NCI-H146 treated with DMSO at 0.1 percent for 48 hours (cell line): Measurements from ENCODE around the gene DLGAP1.

Experiments used
- DNase-seq: peaks from one replicate; lab custom pipeline; 2025; ENCODE audit not compliant: unreplicated experiment; lab: John Stamatoyannopoulos, UW

The DLGAP1 gene

DNA sequence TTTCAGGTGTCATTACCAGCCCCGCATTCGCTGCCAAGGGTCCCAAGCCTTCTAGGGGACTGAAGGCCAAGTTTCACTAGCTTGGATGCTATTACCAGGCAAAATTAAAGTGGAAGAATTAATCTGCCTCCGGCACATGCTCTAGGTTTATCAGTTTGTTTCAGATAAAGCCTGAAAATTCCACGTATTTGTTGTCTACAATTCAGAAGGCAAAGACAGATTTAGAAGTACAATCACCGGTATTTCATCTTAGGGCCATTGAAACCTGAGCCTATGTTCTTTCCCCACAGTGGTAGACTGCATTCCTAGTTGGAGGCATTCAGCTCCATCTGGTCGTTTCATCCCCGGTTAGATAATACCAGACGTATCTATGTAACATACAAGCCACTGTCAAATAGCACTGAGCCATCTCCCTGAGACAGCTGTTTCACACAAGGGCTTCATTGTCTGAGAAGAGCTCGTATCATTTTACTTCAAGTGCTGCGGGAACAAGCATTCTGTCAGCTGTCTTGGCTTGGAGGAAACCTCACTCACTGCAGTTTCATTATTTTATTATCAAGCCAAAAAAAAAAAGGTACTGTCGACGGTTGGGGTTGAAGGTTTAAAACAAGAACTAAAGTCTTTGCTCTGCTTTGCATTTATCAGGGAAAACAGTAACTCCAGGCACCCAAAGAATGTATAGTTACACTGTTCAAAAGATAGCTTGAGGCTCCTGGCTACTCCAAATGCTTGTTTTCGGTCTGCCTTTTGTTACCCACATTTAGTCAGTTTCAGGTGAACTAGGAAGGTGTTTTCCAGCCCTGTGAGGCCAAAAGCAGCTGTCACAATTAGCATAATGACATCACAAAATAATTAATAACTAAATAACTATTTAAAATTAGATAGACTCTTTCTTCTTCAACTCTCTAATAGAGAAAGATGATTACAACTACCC, 928.4 kb downstream of the DLGAP1 start:
- peak; percentile 49 for DNase-seq

DNA sequence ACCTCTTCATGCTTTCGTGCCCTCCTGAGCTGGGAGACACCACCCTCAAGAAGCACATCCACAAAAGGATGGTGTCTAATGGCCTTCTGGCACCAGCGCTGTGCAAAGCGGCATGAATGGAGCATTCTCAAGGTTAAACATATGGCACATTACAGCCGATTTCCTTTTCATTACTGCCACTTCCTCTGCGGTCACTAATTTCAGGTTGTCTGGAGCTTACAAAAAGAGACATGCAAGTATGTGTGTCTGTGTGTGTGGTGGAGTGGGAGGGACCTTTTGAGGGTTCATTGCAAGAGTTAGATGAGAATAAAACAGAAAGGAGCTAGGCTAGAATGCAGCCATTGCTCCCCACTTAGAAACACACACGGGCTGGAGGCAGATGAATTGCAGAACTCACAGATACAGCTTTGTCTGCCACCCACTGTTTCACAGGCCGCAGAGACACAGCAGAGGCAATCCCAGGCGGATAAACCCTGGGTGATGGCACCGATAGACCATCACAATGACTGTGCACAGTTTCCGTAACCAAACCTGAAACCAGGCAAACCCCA, 929.2 kb downstream of the DLGAP1 start:
- DNase-seq, result no peak

- DNase-seq, result no peak
Observed at GRCh38 chr18:3524706-3525105, 930.4 kb downstream of the DLGAP1 start.

GRCh38 chr18:3520230-3521085, 934.6 kb downstream of the DLGAP1 start:
- DNase-seq, result no peak

DNA sequence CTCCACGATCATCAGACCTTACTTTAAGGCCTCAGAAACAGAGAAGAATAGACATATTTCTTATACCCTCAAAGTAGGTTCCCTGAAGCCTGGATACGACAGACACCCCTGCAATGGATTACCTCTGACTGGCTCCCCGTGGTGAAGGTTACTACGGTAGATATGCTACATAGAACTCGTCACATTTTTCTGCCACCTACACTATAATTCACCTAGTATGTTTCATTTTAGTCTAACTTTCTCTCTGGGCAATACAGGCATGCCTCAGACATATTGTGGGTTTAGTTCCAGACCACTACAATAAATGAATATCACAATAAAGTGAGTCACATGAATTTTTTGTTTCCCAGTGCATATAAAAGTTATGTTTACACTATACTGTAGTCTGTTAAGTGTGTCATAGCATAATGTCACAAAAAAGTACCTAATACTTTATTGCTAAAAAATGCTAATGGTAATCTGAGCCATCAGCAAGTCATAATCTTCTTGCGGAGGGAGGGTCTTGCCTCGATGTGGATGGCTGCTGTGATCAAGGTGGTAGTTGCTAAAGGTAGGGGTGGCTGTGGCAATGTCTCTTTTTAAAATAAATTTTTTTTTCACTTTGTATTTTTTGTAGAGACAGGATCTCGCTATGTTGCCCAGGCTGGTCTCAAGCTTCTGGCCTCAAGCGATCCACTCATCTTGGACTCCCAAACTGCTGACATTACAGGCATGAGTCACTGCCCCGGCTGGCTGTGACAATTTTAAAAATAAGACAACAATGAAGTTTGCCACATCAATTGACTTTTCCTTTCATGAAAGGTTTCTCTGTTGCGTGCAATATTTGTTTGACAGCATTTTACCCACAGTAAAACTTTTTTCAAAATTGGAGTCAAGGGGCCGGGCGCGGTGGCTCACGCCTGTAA, 940.5 kb downstream of the DLGAP1 start:
- no peak for DNase-seq

- DNase-seq, result no peak
Observed at GRCh38 chr18:3513481-3513880, 941.6 kb downstream of the DLGAP1 start.

- no peak for DNase-seq
Observed at GRCh38 chr18:3511980-3512379, 943.1 kb downstream of the DLGAP1 start.

- DNase-seq, result no peak
Observed at GRCh38 chr18:3510896-3511295, 944.2 kb downstream of the DLGAP1 start.

DNA sequence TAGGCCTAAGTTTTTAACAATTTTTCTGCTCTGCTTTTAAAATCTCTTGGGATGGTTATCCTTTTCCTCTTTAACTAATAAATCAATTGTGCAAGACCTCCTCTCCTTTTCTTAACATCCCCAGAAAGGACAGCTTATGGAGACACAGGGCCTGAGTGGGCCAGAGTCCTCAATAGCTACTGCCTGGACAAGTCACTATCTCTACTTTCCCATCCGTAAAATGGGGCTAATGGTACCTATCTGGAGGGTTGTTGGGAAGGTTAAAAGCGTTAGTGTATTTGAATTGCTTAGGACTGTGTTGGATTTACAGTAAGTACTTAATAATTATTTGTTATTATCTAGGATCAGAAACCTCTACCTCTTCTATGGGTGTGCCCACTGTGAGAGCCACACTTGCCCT, 945.1 kb downstream of the DLGAP1 start:
- no peak for DNase-seq

GRCh38 chr18:3508576-3509549, 946.2 kb downstream of the DLGAP1 start:
- no peak for DNase-seq

DNA sequence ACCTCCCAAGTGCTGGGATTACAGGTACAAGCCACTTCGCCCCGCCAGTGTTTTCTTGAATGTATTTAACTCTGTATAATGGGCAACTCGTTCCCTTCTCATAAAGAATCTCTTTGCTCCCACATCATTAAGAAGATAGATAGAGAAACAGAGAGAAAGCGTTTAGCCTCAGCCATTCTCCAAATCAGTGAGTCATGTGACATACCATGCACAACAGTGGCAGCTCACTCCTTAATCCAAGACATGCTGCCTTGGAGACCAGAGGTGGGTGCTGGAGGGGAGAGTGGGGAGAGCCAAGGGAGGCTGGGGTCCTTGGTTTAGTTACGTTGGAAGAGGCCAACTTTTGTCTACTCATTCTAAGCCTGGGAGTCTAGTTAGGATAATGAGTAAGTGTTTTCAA, 950.5 kb downstream of the DLGAP1 start:
- DNase-seq, result no peak

GRCh38 chr18:3502650-3503049, 952.5 kb downstream of the DLGAP1 start:
- DNase-seq, result no peak

DNA sequence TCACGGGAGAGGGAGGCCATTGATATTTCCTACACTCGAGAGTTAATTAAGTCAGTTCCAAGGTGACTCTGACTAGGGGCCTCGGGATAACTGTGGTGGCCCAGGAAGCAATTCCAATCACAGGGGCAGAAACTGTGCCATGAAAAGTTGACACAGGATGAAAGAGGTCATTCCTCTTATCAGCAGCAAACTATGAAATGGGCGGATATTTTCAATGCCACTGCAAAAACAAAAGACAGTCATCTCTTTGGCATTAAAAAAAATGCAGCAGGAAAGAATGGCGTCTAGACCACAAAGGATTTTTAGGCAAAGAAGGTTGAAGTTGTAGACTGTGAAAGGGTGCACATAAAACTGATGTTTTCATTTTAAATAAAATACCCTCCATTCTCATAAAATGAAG, 955.1 kb downstream of the DLGAP1 start:
- no peak for DNase-seq

- DNase-seq, result no peak
Observed at GRCh38 chr18:3499501-3499900, 955.6 kb downstream of the DLGAP1 start.

- DNase-seq, result no peak
Observed at GRCh38 chr18:3498698-3499471, 956.2 kb downstream of the DLGAP1 start.

DNA sequence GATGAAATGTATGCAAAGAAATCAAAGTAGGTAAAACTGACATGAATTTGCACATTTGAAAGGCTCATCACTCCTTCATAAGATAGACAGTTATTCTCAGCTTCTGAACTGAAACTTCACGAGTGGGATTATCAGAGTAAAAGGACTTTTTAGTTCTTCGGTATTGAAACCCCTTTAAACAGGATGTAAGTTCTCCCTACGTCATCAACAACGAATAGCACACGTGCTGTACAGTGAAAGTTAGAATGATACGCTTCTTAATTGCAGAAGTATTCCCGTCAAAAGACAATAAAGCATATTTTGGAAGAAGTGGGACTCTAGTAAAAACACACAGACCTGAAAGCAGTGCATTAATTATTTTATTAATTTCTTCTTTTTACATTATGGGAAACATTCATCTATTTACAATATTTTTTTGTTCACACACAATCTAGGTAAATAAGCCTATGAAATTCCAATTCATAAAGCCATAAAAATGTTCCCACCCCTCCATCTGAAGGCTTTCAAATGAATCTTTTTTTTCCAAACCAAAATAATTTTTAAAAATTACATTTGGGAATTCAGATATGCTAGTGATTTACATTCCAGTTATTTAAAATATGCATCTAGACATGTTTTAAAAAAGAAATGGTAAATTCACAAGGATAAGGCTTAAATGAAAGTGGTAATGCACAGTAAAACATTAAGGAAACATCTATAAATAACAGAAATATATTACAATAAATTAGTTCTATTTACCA, 959.2 kb downstream of the DLGAP1 start:
- no peak for DNase-seq

- no peak for DNase-seq
Observed at GRCh38 chr18:3494569-3494968, 960.5 kb downstream of the DLGAP1 start.

GRCh38 chr18:3494245-3494526, 960.9 kb downstream of the DLGAP1 start:
- DNase-seq, result no peak
